HCT116 (cell line): ENCODE results near the gene C16orf78. TPM values are rescaled to one million over a fixed set of nuclear protein-coding genes. Genes with fewer than 3 reads are reported as not detected.

ENCODE experiments used
- ATAC-seq: fragments of 200-7000 bp; cut with Tn5 transposase; 2 replicates; pipeline ENCODE4 v1.9.1; 2020; ENCODE audit warnings: mild to moderate bottlenecking, moderate library complexity
- BruUV-seq: library from RNA; stranded (reverse); fragments of 400-500 nt; replicated peaks from 2 replicates; lab custom pipeline; 2021; lab: Mats Ljungman, UMichigan
- CTCF ChIA-PET: fragments of 300-600 bp; sonication (Branson Sonifier 250); formaldehyde crosslinking; loops from one replicate; lab custom pipeline; 2021; ENCODE audit warnings: antibody characterized with exemption; lab: Charles Lee
- POLR2A ChIA-PET: fragments of 300-600, 350-600 bp; sonication (Branson Sonifier 250); formaldehyde crosslinking; loops from one replicate; lab custom pipeline; 2021; ENCODE audit warnings: antibody characterized with exemption; lab: Charles Lee
- RAD21 ChIA-PET, 2 experiments: fragments of 300-600 bp; sonication (Branson Sonifier 250); formaldehyde crosslinking; loops; one replicate each; lab custom pipeline; 2023; ENCODE audit warnings: low total read pairs in 2 of 2; ENCODE audit not compliant: uncharacterized antibody in 2 of 2, unreplicated experiment in 2 of 2, low non-redundant PET in 1 of 2; lab: Charles Lee
- DNase-seq: peaks from one replicate; pipeline ENCODE4 v3.0.0-alpha.2; 2010; ENCODE audit warnings: low read depth, low spot score
- H2AFZ ChIP-seq: fragments of 200-600 bp; shearing (Covaris generic), sonication (generic); 2 replicates; pipeline ENCODE4 v1.6.1; 2017; ENCODE audit warnings: low read depth, mixed run types, mixed read lengths, antibody characterized with exemption, low read length; ENCODE audit not compliant: poor library complexity, severe bottlenecking
- H3K27ac ChIP-seq: 2 replicates; pipeline ENCODE4 v1.5.1; 2012; ENCODE audit warnings: low read depth, low read length
- H3K27me3 ChIP-seq: fragments of 200-600 bp; sonication (generic); 2 replicates; pipeline ENCODE4 v1.6.1; 2016; ENCODE audit warnings: mixed run types, low read length, mixed read lengths; ENCODE audit not compliant: insufficient read depth
- H3K36me3 ChIP-seq, 2 experiments: fragments of 200-500 bp in 1 of 2; fragments of 200-600 bp in 1 of 2; sonication (Bioruptor generic) in 1 of 2; sonication (generic) in 1 of 2; 2 replicates each; pipeline versions ENCODE4 v1.5.1 to v1.6.1; 2014 to 2016; ENCODE audit warnings: low read length in 2 of 2, inconsistent platforms in 1 of 2, mixed read lengths in 1 of 2, mixed run types in 1 of 2; ENCODE audit not compliant: insufficient read depth in 2 of 2, control insufficient read depth in 1 of 2
- H3K4me1 ChIP-seq, 2 experiments: fragments of 200-600 bp in 1 of 2; sonication (generic) in 1 of 2; 2 replicates each; pipeline versions ENCODE4 v1.5.1 to v1.6.1; 2012 to 2017; ENCODE audit warnings: low read length in 2 of 2, inconsistent platforms in 1 of 2, mild to moderate bottlenecking in 1 of 2, mixed read lengths in 1 of 2, mixed run types in 1 of 2, moderate library complexity in 1 of 2; ENCODE audit not compliant: insufficient read depth in 2 of 2, control insufficient read depth in 1 of 2
- H3K4me2 ChIP-seq: fragments of 200-600 bp; sonication (generic); 2 replicates; pipeline ENCODE4 v1.6.1; 2017; ENCODE audit warnings: mixed run types, low read length, mixed read lengths
- H3K4me3 ChIP-seq, 2 experiments: fragments of 200-600 bp in 1 of 2; sonication (generic) in 1 of 2; replicated peaks in 1 of 2; 2 replicates each; pipeline ENCODE4 v1.5.1; 2011 to 2016; ENCODE audit warnings: low read length in 2 of 2, control low read depth in 1 of 2, low read depth in 1 of 2, mild to moderate bottlenecking in 1 of 2, mixed read lengths in 1 of 2, mixed run types in 1 of 2
- H3K79me2 ChIP-seq: fragments of 200-600 bp; sonication (generic); 2 replicates; pipeline ENCODE4 v1.6.1; 2017; ENCODE audit warnings: mild to moderate bottlenecking, mixed run types, low read length, moderate library complexity, mixed read lengths; ENCODE audit not compliant: insufficient read depth
- H3K9ac ChIP-seq: fragments of 200-600 bp; sonication (generic); 2 replicates; pipeline ENCODE4 v1.6.1; 2016; ENCODE audit warnings: low read length, mixed read lengths
- H3K9me2 ChIP-seq: fragments of 200-600 bp; sonication (generic), shearing (Covaris generic); 2 replicates; pipeline ENCODE4 v1.6.1; 2017; ENCODE audit warnings: mixed run types, mild to moderate bottlenecking, moderate library complexity; ENCODE audit not compliant: insufficient read depth
- H3K9me3 ChIP-seq, 2 experiments: fragments of 200-500 bp in 1 of 2; fragments of 200-600 bp in 1 of 2; sonication (Bioruptor generic) in 1 of 2; sonication (generic) in 1 of 2; 2 replicates each; pipeline ENCODE4 v1.6.1; 2014 to 2017; ENCODE audit warnings: low read length in 2 of 2, mixed read lengths in 2 of 2, inconsistent platforms in 1 of 2, low read depth in 1 of 2, mild to moderate bottlenecking in 1 of 2, mixed run types in 1 of 2, moderate library complexity in 1 of 2; ENCODE audit not compliant: control insufficient read depth in 1 of 2, insufficient read depth in 1 of 2
- H4K20me1 ChIP-seq: fragments of 200-600 bp; sonication (generic), shearing (Covaris generic); 2 replicates; pipeline ENCODE4 v1.6.1; 2017; ENCODE audit warnings: mixed run types, mild to moderate bottlenecking, moderate library complexity; ENCODE audit not compliant: insufficient read depth
- CEBPB ChIP-seq: IDR thresholded peaks from 2 replicates; pipeline ENCODE4 v1.6.1; 2012; ENCODE audit warnings: low read depth
- EZH2 ChIP-seq: fragments of 200-600 bp; sonication (generic); IDR thresholded peaks from 2 replicates; pipeline ENCODE4 v1.6.1; 2017; ENCODE audit warnings: antibody characterized with exemption, mixed run types
- JUND ChIP-seq: IDR thresholded peaks from 2 replicates; pipeline ENCODE4 v1.6.1; 2012
- SP1 ChIP-seq: IDR thresholded peaks from 2 replicates; pipeline ENCODE4 v1.6.1; 2012; ENCODE audit warnings: low read depth
- YY1 ChIP-seq: IDR thresholded peaks from 2 replicates; pipeline ENCODE4 v1.6.1; 2011; ENCODE audit warnings: low read length, low read depth, moderate library complexity, mild to moderate bottlenecking; ENCODE audit not compliant: insufficient replicate concordance; ENCODE audit errors: extremely low read depth
- ZFX ChIP-seq: fragments of 450-650 bp; IDR thresholded peaks from 2 replicates; pipeline ENCODE4 v1.6.1; 2017
- ZNF274 ChIP-seq: fragments of 200-500 bp; sonication (Bioruptor generic); IDR thresholded peaks from 2 replicates; pipeline ENCODE4 v1.6.1; 2014; ENCODE audit warnings: mild to moderate bottlenecking, low read depth, low read length, inconsistent platforms
- intact Hi-C: fragments of 100-400 bp; cut with micrococcal nuclease; formaldehyde crosslinking; loops from 2 replicates; pipeline ENCODE4 v1.10.0; 2022
- total RNA-seq: library from RNA; stranded (reverse); gene quantifications from one replicate; pipeline ENCODE4 v1.2.1, GENCODE V29; 2021; ENCODE audit not compliant: unreplicated experiment
- TF ChIP-seq, protein P1 (sequence below): IDR thresholded peaks from 2 replicates; pipeline ENCODE4 v1.6.1; 2011; ENCODE audit warnings: mild to moderate bottlenecking, low read length, moderate library complexity; ENCODE audit not compliant: insufficient replicate concordance; ENCODE audit errors: extremely low read depth
- TF ChIP-seq, protein P2 (sequence below), 3 experiments: fragments of 200-600 bp in 1 of 3; sonication (generic) in 1 of 3; IDR thresholded peaks in 2 of 3; conservative IDR thresholded peaks in 1 of 3; 2 replicates each; pipeline ENCODE4 v1.5.1; 2012 to 2017; ENCODE audit warnings: low read depth in 2 of 3, low read length in 2 of 3, antibody characterized with exemption in 1 of 3, borderline replicate concordance in 1 of 3, control low read depth in 1 of 3, mild to moderate bottlenecking in 1 of 3, mixed read lengths in 1 of 3, mixed run types in 1 of 3, moderate library complexity in 1 of 3; ENCODE audit not compliant: insufficient read depth in 1 of 3

Gene C16orf78
- total RNA-seq, 1 experiment from 2014 or later: not detected

- Histone ChIP-seq H3K27ac (no peak overlapping the region), H3K4me3 (no peak overlapping the region), H3K9me3 (no peaks in the 10 kb centered on the region), H3K4me2 (no peak overlapping the region), H2AFZ (no peak overlapping the region), H3K9ac (no peak overlapping the region), H3K79me2 (no peaks in the 10 kb centered on the region), H3K9me2 (no peaks in the 10 kb centered on the region), H3K27me3 (peaks cover 9% of the 10 kb centered on the region; the same call in 1 of the 2 replicates), H3K36me3 (no peaks in the 10 kb centered on the region), H3K4me1 (no peaks in the 10 kb centered on the region), H4K20me1 (no peaks in the 10 kb centered on the region)
- peak; percentile 87 for ATAC-seq
- CTCF ChIA-PET: no interaction called here
- TF ChIP-seq, protein P1, sequence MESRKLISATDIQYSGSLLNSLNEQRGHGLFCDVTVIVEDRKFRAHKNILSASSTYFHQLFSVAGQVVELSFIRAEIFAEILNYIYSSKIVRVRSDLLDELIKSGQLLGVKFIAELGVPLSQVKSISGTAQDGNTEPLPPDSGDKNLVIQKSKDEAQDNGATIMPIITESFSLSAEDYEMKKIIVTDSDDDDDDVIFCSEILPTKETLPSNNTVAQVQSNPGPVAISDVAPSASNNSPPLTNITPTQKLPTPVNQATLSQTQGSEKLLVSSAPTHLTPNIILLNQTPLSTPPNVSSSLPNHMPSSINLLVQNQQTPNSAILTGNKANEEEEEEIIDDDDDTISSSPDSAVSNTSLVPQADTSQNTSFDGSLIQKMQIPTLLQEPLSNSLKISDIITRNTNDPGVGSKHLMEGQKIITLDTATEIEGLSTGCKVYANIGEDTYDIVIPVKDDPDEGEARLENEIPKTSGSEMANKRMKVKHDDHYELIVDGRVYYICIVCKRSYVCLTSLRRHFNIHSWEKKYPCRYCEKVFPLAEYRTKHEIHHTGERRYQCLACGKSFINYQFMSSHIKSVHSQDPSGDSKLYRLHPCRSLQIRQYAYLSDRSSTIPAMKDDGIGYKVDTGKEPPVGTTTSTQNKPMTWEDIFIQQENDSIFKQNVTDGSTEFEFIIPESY: no peak
- TF ChIP-seq, protein P2, sequence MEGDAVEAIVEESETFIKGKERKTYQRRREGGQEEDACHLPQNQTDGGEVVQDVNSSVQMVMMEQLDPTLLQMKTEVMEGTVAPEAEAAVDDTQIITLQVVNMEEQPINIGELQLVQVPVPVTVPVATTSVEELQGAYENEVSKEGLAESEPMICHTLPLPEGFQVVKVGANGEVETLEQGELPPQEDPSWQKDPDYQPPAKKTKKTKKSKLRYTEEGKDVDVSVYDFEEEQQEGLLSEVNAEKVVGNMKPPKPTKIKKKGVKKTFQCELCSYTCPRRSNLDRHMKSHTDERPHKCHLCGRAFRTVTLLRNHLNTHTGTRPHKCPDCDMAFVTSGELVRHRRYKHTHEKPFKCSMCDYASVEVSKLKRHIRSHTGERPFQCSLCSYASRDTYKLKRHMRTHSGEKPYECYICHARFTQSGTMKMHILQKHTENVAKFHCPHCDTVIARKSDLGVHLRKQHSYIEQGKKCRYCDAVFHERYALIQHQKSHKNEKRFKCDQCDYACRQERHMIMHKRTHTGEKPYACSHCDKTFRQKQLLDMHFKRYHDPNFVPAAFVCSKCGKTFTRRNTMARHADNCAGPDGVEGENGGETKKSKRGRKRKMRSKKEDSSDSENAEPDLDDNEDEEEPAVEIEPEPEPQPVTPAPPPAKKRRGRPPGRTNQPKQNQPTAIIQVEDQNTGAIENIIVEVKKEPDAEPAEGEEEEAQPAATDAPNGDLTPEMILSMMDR (IDR thresholded peaks at IDR 0.05 in 2 of 3, conservative IDR thresholded peaks at IDR 0.05 in 1 of 3; ENCODE audit: borderline replicate concordance in 1 of 3, insufficient read depth in 1 of 3, low read depth in 2 of 3, low read length in 2 of 3): peak in 2 of 3 experiments; percentile 58 to 63; a peak in 4 of 6 replicates
- intact Hi-C loops: no loop called here
- BruUV-seq: no TSS peak
- POLR2A ChIA-PET: no interaction called here
- DNase-seq: peak; percentile 29
- RAD21 ChIA-PET: no interaction called here
These were observed 9.3 kb downstream of the C16orf78 start for GRCh38 chr16:49382916-49383315.

GRCh38 chr16:49395021-49395420, 21.4 kb downstream of the C16orf78 start:
- H3K4me2 ChIP-seq: no peak overlapping the region
- ChIA-PET POLR2A (no interaction called here), RAD21 (no interaction called here), CTCF (no interaction called here)
- intact Hi-C loops: loop anchor here (10.0 kb wide), 1 partner anchor 290 kb away; no protein-coding TSS in a partner anchor
- DNase-seq (no peak), ATAC-seq (no peak)
- no peak overlapping the region for H3K9ac ChIP-seq
- peaks cover 72% of the 10 kb centered on the region for H3K27me3 ChIP-seq
- H3K4me3 ChIP-seq: no peak overlapping the region
- H3K4me1 ChIP-seq: no peaks in the 10 kb centered on the region
- H3K36me3 ChIP-seq: no peaks in the 10 kb centered on the region
- no peaks in the 10 kb centered on the region for H3K9me3 ChIP-seq
- no peaks in the 10 kb centered on the region for H3K9me2 ChIP-seq
- no peak overlapping the region for H2AFZ ChIP-seq
- no TSS peak for BruUV-seq
- H3K27ac ChIP-seq: no peak overlapping the region
- H3K79me2 ChIP-seq: no peaks in the 10 kb centered on the region
- H4K20me1 ChIP-seq: no peaks in the 10 kb centered on the region
- no peak for TF ChIP-seq ZFX
- TF ChIP-seq ZNF274: no peak
- TF ChIP-seq, protein P2 (IDR thresholded peaks at IDR 0.05 in 2 of 3, conservative IDR thresholded peaks at IDR 0.05 in 1 of 3; ENCODE audit: borderline replicate concordance in 1 of 3, insufficient read depth in 1 of 3, low read depth in 2 of 3, low read length in 2 of 3): no peak
- no peak for TF ChIP-seq YY1
- TF ChIP-seq JUND: no peak
- TF ChIP-seq EZH2: no peak
- TF ChIP-seq SP1: no peak
- no peak for TF ChIP-seq CEBPB
- TF ChIP-seq, protein P1: no peak
